DOHH2 (cell line): ENCODE measurements around the gene DNAH2.

Source experiments
- H3F3A ChIP-seq: fragments of 200-600 bp; sonication (generic), shearing (Covaris generic); 2 replicates; pipeline ENCODE4 v1.6.0; 2016; ENCODE audit warnings: antibody characterized with exemption, mild to moderate bottlenecking; ENCODE audit not compliant: control insufficient read depth, insufficient read depth
- H3K27ac ChIP-seq: fragments of 200-600 bp; sonication (generic); 2 replicates; pipeline ENCODE4 v1.5.1; 2014; ENCODE audit warnings: low read depth, mild to moderate bottlenecking, low read length, moderate library complexity
- H3K27me3 ChIP-seq: fragments of 200-600 bp; sonication (generic); 2 replicates; pipeline ENCODE4 v1.6.1; 2014; ENCODE audit warnings: mild to moderate bottlenecking, low read length, mixed read lengths; ENCODE audit not compliant: control insufficient read depth
- H3K36me3 ChIP-seq: fragments of 200-600 bp; sonication (generic); 2 replicates; pipeline ENCODE4 v1.6.1; 2014; ENCODE audit warnings: mild to moderate bottlenecking, low read length, moderate library complexity, mixed read lengths; ENCODE audit not compliant: control insufficient read depth
- H3K4me1 ChIP-seq: fragments of 200-600 bp; sonication (generic); 2 replicates; pipeline ENCODE4 v1.6.1; 2014; ENCODE audit warnings: mild to moderate bottlenecking, low read length, mixed read lengths; ENCODE audit not compliant: control insufficient read depth
- H3K4me2 ChIP-seq: fragments of 200-600 bp; sonication (generic); 2 replicates; pipeline ENCODE4 v1.6.0; 2014; ENCODE audit warnings: mild to moderate bottlenecking, low read length, moderate library complexity
- H3K4me3 ChIP-seq: fragments of 200-600 bp; sonication (generic); 2 replicates; pipeline ENCODE4 v1.5.1; 2014; ENCODE audit warnings: mild to moderate bottlenecking, low read length, mixed read lengths
- H3K79me2 ChIP-seq: fragments of 200-600 bp; sonication (generic); 2 replicates; pipeline ENCODE4 v1.6.1; 2014; ENCODE audit warnings: mild to moderate bottlenecking, low read length, mixed read lengths; ENCODE audit not compliant: control insufficient read depth
- H3K9me2 ChIP-seq: fragments of 200-600 bp; sonication (generic); replicated peaks from 2 replicates; pipeline ENCODE4 v1.6.1; 2014; ENCODE audit warnings: mild to moderate bottlenecking, low read length, mixed read lengths; ENCODE audit not compliant: control insufficient read depth
- H3K9me3 ChIP-seq: fragments of 200-600 bp; sonication (generic); 2 replicates; pipeline ENCODE4 v1.6.1; 2014; ENCODE audit warnings: antibody characterized with exemption, low read length, mixed read lengths; ENCODE audit not compliant: control insufficient read depth, insufficient read depth
- H4K20me1 ChIP-seq: fragments of 200-600 bp; sonication (generic); 2 replicates; pipeline ENCODE4 v1.6.0; 2014; ENCODE audit warnings: low read depth, mild to moderate bottlenecking, antibody characterized with exemption, low read length, moderate library complexity; ENCODE audit not compliant: control insufficient read depth, insufficient read depth
- EZH2phosphoT487 ChIP-seq: fragments of 200-600 bp; sonication (generic); IDR thresholded peaks from 2 replicates; pipeline ENCODE4 v1.6.1; 2017; ENCODE audit warnings: borderline replicate concordance, mild to moderate bottlenecking, antibody characterized with exemption, low read length, moderate library complexity, mixed read lengths
- TF ChIP-seq, protein P1 (sequence below): fragments of 200-600 bp; sonication (generic); IDR thresholded peaks from one replicate; pipeline ENCODE4 v1.5.1; 2014; ENCODE audit warnings: antibody characterized with exemption, mild to moderate bottlenecking, low read depth, low read length; ENCODE audit not compliant: poor library complexity, severe bottlenecking

DNAH2 gene

DNA sequence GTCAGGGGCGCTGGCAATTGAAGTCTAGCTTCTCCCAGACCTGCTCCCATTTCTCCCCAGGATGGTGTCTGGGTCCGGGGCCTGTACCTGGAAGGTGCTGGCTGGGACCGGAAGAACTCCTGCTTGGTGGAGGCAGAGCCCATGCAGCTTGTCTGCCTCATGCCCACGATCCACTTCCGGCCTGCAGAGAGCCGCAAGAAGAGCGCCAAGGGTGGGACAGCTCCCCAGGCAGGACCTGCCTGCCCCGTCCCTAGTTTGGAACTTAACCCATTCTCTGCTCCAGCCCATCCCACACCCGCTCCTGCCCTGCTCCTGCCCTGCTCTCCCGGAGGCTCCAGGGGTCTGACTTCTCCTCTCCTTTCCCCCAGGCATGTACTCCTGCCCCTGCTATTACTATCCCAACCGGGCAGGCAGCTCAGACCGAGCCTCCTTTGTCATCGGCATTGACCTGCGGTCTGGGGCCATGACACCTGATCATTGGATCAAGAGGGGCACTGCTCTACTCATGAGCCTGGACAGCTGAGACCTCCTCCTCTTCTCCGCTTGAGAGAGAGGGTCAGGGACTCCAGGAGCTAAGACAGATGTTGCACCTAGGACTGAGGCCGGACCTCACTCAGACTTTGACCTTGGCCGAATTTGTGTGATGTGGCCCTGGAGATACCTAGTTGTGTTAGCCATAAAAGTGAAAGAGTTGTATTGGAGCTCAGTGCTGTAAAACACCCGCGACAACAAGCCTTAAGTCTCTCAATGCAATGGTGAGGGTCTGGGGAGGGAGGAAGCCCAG is 115.7 kb downstream of the DNAH2 start:
- no peak overlapping the region for H3K27ac ChIP-seq
- H3F3A ChIP-seq, result peaks cover 14% of the 10 kb centered on the region
- peaks cover 12% of the 10 kb centered on the region for H3K79me2 ChIP-seq
- peaks cover 21% of the 10 kb centered on the region for H3K4me1 ChIP-seq
- no peaks in the 10 kb centered on the region for H3K9me3 ChIP-seq
- 0 out of 2 replicates have a peak, but pooled peaks cover 3% of the 10 kb centered on the region for H3K36me3 ChIP-seq
- H3K27me3 ChIP-seq, result peaks cover 20% of the 10 kb centered on the region
- TF ChIP-seq, protein P1, sequence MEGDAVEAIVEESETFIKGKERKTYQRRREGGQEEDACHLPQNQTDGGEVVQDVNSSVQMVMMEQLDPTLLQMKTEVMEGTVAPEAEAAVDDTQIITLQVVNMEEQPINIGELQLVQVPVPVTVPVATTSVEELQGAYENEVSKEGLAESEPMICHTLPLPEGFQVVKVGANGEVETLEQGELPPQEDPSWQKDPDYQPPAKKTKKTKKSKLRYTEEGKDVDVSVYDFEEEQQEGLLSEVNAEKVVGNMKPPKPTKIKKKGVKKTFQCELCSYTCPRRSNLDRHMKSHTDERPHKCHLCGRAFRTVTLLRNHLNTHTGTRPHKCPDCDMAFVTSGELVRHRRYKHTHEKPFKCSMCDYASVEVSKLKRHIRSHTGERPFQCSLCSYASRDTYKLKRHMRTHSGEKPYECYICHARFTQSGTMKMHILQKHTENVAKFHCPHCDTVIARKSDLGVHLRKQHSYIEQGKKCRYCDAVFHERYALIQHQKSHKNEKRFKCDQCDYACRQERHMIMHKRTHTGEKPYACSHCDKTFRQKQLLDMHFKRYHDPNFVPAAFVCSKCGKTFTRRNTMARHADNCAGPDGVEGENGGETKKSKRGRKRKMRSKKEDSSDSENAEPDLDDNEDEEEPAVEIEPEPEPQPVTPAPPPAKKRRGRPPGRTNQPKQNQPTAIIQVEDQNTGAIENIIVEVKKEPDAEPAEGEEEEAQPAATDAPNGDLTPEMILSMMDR, result no peak
- H3K4me3 ChIP-seq, result peak overlapping the region; percentile 78
- H3K4me2 ChIP-seq, result peak overlapping the region; percentile 93
- no peaks in the 10 kb centered on the region for H4K20me1 ChIP-seq
- H3K9me2 ChIP-seq, result no peaks in the 10 kb centered on the region

GRCh38 chr17:7833795-7834541 is 116.4 kb downstream of the DNAH2 start, which contains the start of gene KDM6B:
TSS of gene KDM6B (plus strand) at chr17:7834217. CDS start at chr17:7845555, 11,338 bp downstream.
- H3F3A ChIP-seq, result peaks cover 18% of the 10 kb centered on the region
- no peaks in the 10 kb centered on the region for H3K9me3 ChIP-seq
- H3K27me3 ChIP-seq, result peaks cover 20% of the 10 kb centered on the region
- peaks cover 28% of the 10 kb centered on the region for H3K4me1 ChIP-seq
- peak within 1 kb of the TSS; percentile 78 for H3K4me3 ChIP-seq
- H3K36me3 ChIP-seq, result peaks cover 7% of the 10 kb centered on the region; the same call in 1 of the 2 replicates
- no peaks in the 10 kb centered on the region for H4K20me1 ChIP-seq
- H3K79me2 ChIP-seq, result peaks cover 18% of the 10 kb centered on the region
- H3K9me2 ChIP-seq, result no peaks in the 10 kb centered on the region
- peak within 1 kb of the TSS; percentile 93 for H3K4me2 ChIP-seq
- H3K27ac ChIP-seq, result peak within 1 kb of the TSS; percentile 89
- TF ChIP-seq EZH2phosphoT487, result no peak
- TF ChIP-seq, protein P1, result no peak

- Histone ChIP-seq H3K36me3 (peaks cover 10% of the 10 kb centered on the region), H3K4me3 (peak overlapping the region; percentile 78), H3K4me2 (peak overlapping the region; percentile 93), H3K9me3 (no peaks in the 10 kb centered on the region), H3K27me3 (peaks cover 20% of the 10 kb centered on the region), H4K20me1 (no peaks in the 10 kb centered on the region), H3K79me2 (peaks cover 24% of the 10 kb centered on the region), H3K4me1 (peaks cover 34% of the 10 kb centered on the region), H3K9me2 (no peaks in the 10 kb centered on the region), H3K27ac (peak overlapping the region; percentile 89), H3F3A (peaks cover 22% of the 10 kb centered on the region)
- TF ChIP-seq EZH2phosphoT487, result no peak
- TF ChIP-seq, protein P1, result no peak
Observed at GRCh38 chr17:7834542-7834956, 117.0 kb downstream of the DNAH2 start.
